Hematopoietic multipotent progenitor cell treated with erythropoietin and hydrocortisone succinate and interleukin-3 and kit ligand, for 17 days (in vitro differentiated cells): ENCODE data around the gene TFIP11.

Source experiments
- DNase-seq: peaks from one replicate; pipeline ENCODE4 v3.0.0-alpha.2; 2015; ENCODE audit warnings: low spot score

Gene TFIP11

GRCh38 chr22:26447584-26448329, 64.5 kb downstream of the TFIP11 start:
- DNase-seq = no peak

- DNase-seq = no peak
Observed at GRCh38 chr22:26446808-26447515, 65.3 kb downstream of the TFIP11 start.

GRCh38 chr22:26445577-26446275, 66.5 kb downstream of the TFIP11 start:
- DNase-seq = no peak

- no peak for DNase-seq
Observed at GRCh38 chr22:26444777-26445176, 67.5 kb downstream of the TFIP11 start.

GRCh38 chr22:26443901-26444690, 68.2 kb downstream of the TFIP11 start:
- DNase-seq = no peak

- DNase-seq = no peak
Observed at GRCh38 chr22:26442086-26442756, 70.1 kb downstream of the TFIP11 start.
